Activated CD4-positive, alpha-beta memory T cell treated with anti-CD3 and anti-CD28 coated beads, Interleukin-2, amount 10 ng/mL, durations not matched to agents 7 days and 5 days (primary cell): Measurements from ENCODE around the gene RPN2. TPM values are rescaled to one million over a fixed set of nuclear protein-coding genes. Genes with fewer than 3 reads are reported as not detected.
A peak's percentile ranks its signal among the peaks of the same experiment; 100 is the strongest.
"Not testable (repeated sequence)": the region's sequence is repeated elsewhere in the genome, so short reads cannot be mapped to it uniquely, and the experiment has no call there.

Experiments
- CTCF ChIA-PET: fragments of 350-600 bp; sonication (Branson Sonifier 250); formaldehyde crosslinking; loops from one replicate; lab custom pipeline; 2021; ENCODE audit warnings: antibody characterized with exemption, inconsistent platforms; lab: Charles Lee
- POLR2A ChIA-PET: fragments of 350-600 bp; sonication (Branson Sonifier 250); formaldehyde crosslinking; loops from one replicate; lab custom pipeline; 2021; ENCODE audit warnings: antibody characterized with exemption; lab: Charles Lee
- DNase-seq: peaks from one replicate; pipeline ENCODE4 v3.0.0-alpha.2; 2020
- H3K27ac Mint-ChIP-seq: one replicate; pipeline ENCODE4 v1.8.0; 2021; ENCODE audit warnings: mild to moderate bottlenecking, mixed read lengths
- H3K27me3 Mint-ChIP-seq: one replicate; pipeline ENCODE4 v1.8.0; 2021; ENCODE audit warnings: mixed read lengths
- H3K36me3 Mint-ChIP-seq: one replicate; pipeline ENCODE4 v1.8.0; 2021; ENCODE audit warnings: low read depth, mixed read lengths
- H3K4me1 Mint-ChIP-seq: one replicate; pipeline ENCODE4 v1.8.0; 2021; ENCODE audit warnings: mixed read lengths
- H3K4me3 Mint-ChIP-seq: one replicate; pipeline ENCODE4 v1.8.0; 2021; ENCODE audit warnings: mild to moderate bottlenecking, mixed read lengths
- H3K9me3 Mint-ChIP-seq: one replicate; pipeline ENCODE4 v1.8.0; 2021; ENCODE audit warnings: mixed read lengths
- total RNA-seq, 2 experiments: library from RNA; stranded (reverse); gene quantifications; one replicate each; pipeline ENCODE4 v1.2.3, GENCODE V29; 2021

Gene RPN2
- total RNA-seq = 100 to 1,000 TPM; 168 to 179 TPM

GRCh38 chr20:37178839-37179682, at the start of gene RPN2, which contains the start of gene MROH8:
TSS of gene RPN2 (plus strand) at chr20:37179330. CDS start at chr20:37179357, 27 bp downstream.
TSS of gene MROH8 (minus strand) at chr20:37179548.
- Mint-ChIP-seq H3K4me3 (peak within 1 kb of the TSS; percentile 92), H3K36me3 (peaks cover 27% of the 10 kb centered on the region), H3K27ac (peak within 1 kb of the TSS; percentile 94), H3K4me1 (peaks cover 37% of the 10 kb centered on the region), H3K9me3 (no peaks in the 10 kb centered on the region), H3K27me3 (no peaks in the 10 kb centered on the region)
- POLR2A ChIA-PET = interaction anchor here (0.6 to 4.4 kb wide), 32 partner anchors 11 to 1784 kb away, joined by 3 to 106 read pairs (median 4); partner anchors contain the start of genes BLCAP, DHX35, MANBAL and RBL1
- CTCF ChIA-PET = interaction anchor here (0.6 to 3.5 kb wide), 9 partner anchors 11 to 676 kb away, joined by 3 to 79 read pairs (median 5); partner anchors contain the start of gene RBL1
- DNase-seq = peak; percentile 97

GRCh38 chr20:37131486-37131885, 47.6 kb upstream of the RPN2 start:
- peaks cover 11% of the 10 kb centered on the region for H3K4me1 Mint-ChIP-seq
- no peak for DNase-seq
- H3K9me3 Mint-ChIP-seq = no peaks in the 10 kb centered on the region
- POLR2A ChIA-PET = no interaction called here
- no peaks in the 10 kb centered on the region for H3K36me3 Mint-ChIP-seq
- H3K27ac Mint-ChIP-seq = no peak overlapping the region
- H3K27me3 Mint-ChIP-seq = peaks cover 1% of the 10 kb centered on the region
- CTCF ChIA-PET = no interaction called here
- H3K4me3 Mint-ChIP-seq = no peak overlapping the region

- DNase-seq = no peak
- no peaks in the 10 kb centered on the region for H3K9me3 Mint-ChIP-seq
- H3K27me3 Mint-ChIP-seq = peaks cover 1% of the 10 kb centered on the region
- ChIA-PET POLR2A (no interaction called here), CTCF (no interaction called here)
- no peak overlapping the region for H3K27ac Mint-ChIP-seq
- peaks cover 11% of the 10 kb centered on the region for H3K4me1 Mint-ChIP-seq
- no peak overlapping the region for H3K4me3 Mint-ChIP-seq
- H3K36me3 Mint-ChIP-seq = no peaks in the 10 kb centered on the region
Observed at GRCh38 chr20:37133952-37134351, 45.2 kb upstream of the RPN2 start.

GRCh38 chr20:37137547-37137946, 41.6 kb upstream of the RPN2 start:
- no peaks in the 10 kb centered on the region for H3K9me3 Mint-ChIP-seq
- no peak for DNase-seq
- no peak overlapping the region for H3K4me3 Mint-ChIP-seq
- H3K27ac Mint-ChIP-seq = no peak overlapping the region
- ChIA-PET CTCF (no interaction called here), POLR2A (no interaction called here)
- H3K36me3 Mint-ChIP-seq = no peaks in the 10 kb centered on the region
- no peaks in the 10 kb centered on the region for H3K27me3 Mint-ChIP-seq
- H3K4me1 Mint-ChIP-seq = peaks cover 2% of the 10 kb centered on the region

- Mint-ChIP-seq H3K4me1 (no peaks in the 10 kb centered on the region), H3K27ac (no peak overlapping the region), H3K9me3 (no peaks in the 10 kb centered on the region), H3K27me3 (no peaks in the 10 kb centered on the region), H3K4me3 (no peak overlapping the region), H3K36me3 (no peaks in the 10 kb centered on the region)
- no peak for DNase-seq
- ChIA-PET POLR2A (no interaction called here), CTCF (no interaction called here)
Observed at GRCh38 chr20:37142708-37143107, 36.4 kb upstream of the RPN2 start.

GRCh38 chr20:37144856-37145404, 34.2 kb upstream of the RPN2 start:
- DNase-seq = no peak
- Mint-ChIP-seq H3K27me3 (no peaks in the 10 kb centered on the region), H3K4me3 (no peak overlapping the region), H3K36me3 (no peaks in the 10 kb centered on the region), H3K27ac (no peak overlapping the region), H3K9me3 (no peaks in the 10 kb centered on the region), H3K4me1 (no peaks in the 10 kb centered on the region)
- ChIA-PET CTCF (no interaction called here), POLR2A (interaction anchor here (1.2 kb wide), 1 partner anchor 50 kb away, joined by 3 read pairs; no protein-coding TSS in a partner anchor)

- ChIA-PET POLR2A (no interaction called here), CTCF (no interaction called here)
- H3K27me3 Mint-ChIP-seq = no peaks in the 10 kb centered on the region
- DNase-seq = no peak
- H3K9me3 Mint-ChIP-seq = no peaks in the 10 kb centered on the region
- H3K4me1 Mint-ChIP-seq = no peaks in the 10 kb centered on the region
- H3K27ac Mint-ChIP-seq = no peak overlapping the region
- H3K4me3 Mint-ChIP-seq = no peak overlapping the region
- H3K36me3 Mint-ChIP-seq = no peaks in the 10 kb centered on the region
Observed at GRCh38 chr20:37147250-37147649, 31.9 kb upstream of the RPN2 start.

GRCh38 chr20:37150864-37151263, 28.3 kb upstream of the RPN2 start:
- CTCF ChIA-PET, DNase-seq, POLR2A ChIA-PET, H3K27me3 Mint-ChIP-seq, H3K27ac Mint-ChIP-seq, H3K4me1 Mint-ChIP-seq, H3K4me3 Mint-ChIP-seq, H3K36me3 Mint-ChIP-seq, H3K9me3 Mint-ChIP-seq: not testable (repeated sequence)

GRCh38 chr20:37151529-37151928, 27.6 kb upstream of the RPN2 start:
- no peaks in the 10 kb centered on the region for H3K4me1 Mint-ChIP-seq
- no peaks in the 10 kb centered on the region for H3K9me3 Mint-ChIP-seq
- no peaks in the 10 kb centered on the region for H3K36me3 Mint-ChIP-seq
- H3K4me3 Mint-ChIP-seq = no peak overlapping the region
- ChIA-PET POLR2A (no interaction called here), CTCF (no interaction called here)
- no peak overlapping the region for H3K27ac Mint-ChIP-seq
- no peaks in the 10 kb centered on the region for H3K27me3 Mint-ChIP-seq
- DNase-seq = no peak

- H3K27ac Mint-ChIP-seq = no peak overlapping the region
Observed at GRCh38 chr20:37152284-37152683, 26.8 kb upstream of the RPN2 start.

GRCh38 chr20:37154684-37155298, 24.3 kb upstream of the RPN2 start:
- DNase-seq = no peak
- Mint-ChIP-seq H3K27ac (no peak overlapping the region), H3K4me3 (no peak overlapping the region), H3K27me3 (no peaks in the 10 kb centered on the region), H3K36me3 (no peaks in the 10 kb centered on the region), H3K4me1 (no peaks in the 10 kb centered on the region), H3K9me3 (no peaks in the 10 kb centered on the region)
- ChIA-PET CTCF (no interaction called here), POLR2A (no interaction called here)

More at GRCh38 chr20:37152284-37152683, 26.8 kb upstream of the RPN2 start:
- DNase-seq = no peak
- Mint-ChIP-seq H3K9me3 (no peaks in the 10 kb centered on the region), H3K4me3 (no peak overlapping the region), H3K4me1 (no peaks in the 10 kb centered on the region), H3K27me3 (no peaks in the 10 kb centered on the region), H3K36me3 (no peaks in the 10 kb centered on the region)
- POLR2A ChIA-PET = no interaction called here
- CTCF ChIA-PET = no interaction called here

GRCh38 chr20:37155987-37156386, 23.1 kb upstream of the RPN2 start:
- no peaks in the 10 kb centered on the region for H3K9me3 Mint-ChIP-seq

GRCh38 chr20:37158248-37158647, 20.9 kb upstream of the RPN2 start:
- H3K36me3 Mint-ChIP-seq = no peaks in the 10 kb centered on the region
- ChIA-PET CTCF (no interaction called here), POLR2A (no interaction called here)
- H3K4me1 Mint-ChIP-seq = no peaks in the 10 kb centered on the region
- H3K9me3 Mint-ChIP-seq = no peaks in the 10 kb centered on the region
- H3K4me3 Mint-ChIP-seq = no peak overlapping the region
- no peak for DNase-seq
- peaks cover 7% of the 10 kb centered on the region for H3K27me3 Mint-ChIP-seq
- H3K27ac Mint-ChIP-seq = no peak overlapping the region

More at GRCh38 chr20:37155987-37156386, 23.1 kb upstream of the RPN2 start:
- no peak for DNase-seq
- no peak overlapping the region for H3K4me3 Mint-ChIP-seq
- H3K36me3 Mint-ChIP-seq = no peaks in the 10 kb centered on the region
- POLR2A ChIA-PET = interaction anchor here (1.2 kb wide), 1 partner anchor 16 kb away, joined by 3 read pairs; no protein-coding TSS in a partner anchor
- peaks cover 3% of the 10 kb centered on the region for H3K27me3 Mint-ChIP-seq
- CTCF ChIA-PET = interaction anchor here (0.6 kb wide), 1 partner anchor 36 kb away, joined by 3 read pairs; no protein-coding TSS in a partner anchor
- no peaks in the 10 kb centered on the region for H3K4me1 Mint-ChIP-seq
- H3K27ac Mint-ChIP-seq = no peak overlapping the region
